ENCODE measurements around the gene TSC22D3.
"Not testable (repeated sequence)": the region's sequence is repeated elsewhere in the genome, so short reads cannot be mapped to it uniquely, and the experiment has no call there.

Gene TSC22D3

GRCh38 chrX:107673933-107674479 lies 101.6 kb downstream of the TSC22D3 start:
- Mint-ChIP-seq H3K27me3 (no peaks in the 10 kb centered on the region), H3K27ac (peak overlapping the region; percentile 94 to 98), H3K4me3 (peak overlapping the region; percentile 78 to 92), H3K9me3 (no peaks in the 10 kb centered on the region), H3K4me1 (peaks cover 64% of the 10 kb centered on the region)
- DNase-seq, result peak; percentile 79 to 91
- peak; percentile 93 for ATAC-seq

GRCh38 chrX:107673431-107673830 lies 102.2 kb downstream of the TSC22D3 start:
- Mint-ChIP-seq H3K27me3 (no peaks in the 10 kb centered on the region), H3K4me3 (peak overlapping the region; percentile 78 to 85), H3K27ac (peak overlapping the region; percentile 86 to 94), H3K4me1 (peaks cover 60% of the 10 kb centered on the region), H3K9me3 (no peaks in the 10 kb centered on the region)
- DNase-seq (no peak), ATAC-seq (peak; percentile 11)

GRCh38 chrX:107672955-107673378 lies 102.6 kb downstream of the TSC22D3 start:
- H3K27me3 Mint-ChIP-seq, result no peaks in the 10 kb centered on the region
- H3K4me3 Mint-ChIP-seq, result peak overlapping the region; percentile 78 to 85
- ATAC-seq (peak; percentile 66), DNase-seq (peak; percentile 66 to 85)
- H3K9me3 Mint-ChIP-seq, result no peaks in the 10 kb centered on the region
- H3K27ac Mint-ChIP-seq, result peak overlapping the region; percentile 86 to 94
- peaks cover 55% of the 10 kb centered on the region for H3K4me1 Mint-ChIP-seq

GRCh38 chrX:107671256-107671655 lies 104.3 kb downstream of the TSC22D3 start:
- H3K27me3 Mint-ChIP-seq, DNase-seq, H3K9me3 Mint-ChIP-seq, H3K27ac Mint-ChIP-seq, ATAC-seq, H3K4me3 Mint-ChIP-seq: not testable (repeated sequence)
- peaks cover 44% of the 10 kb centered on the region for H3K4me1 Mint-ChIP-seq

- DNase-seq, result no peak
- H3K4me3 Mint-ChIP-seq, result no peak overlapping the region
- H3K9me3 Mint-ChIP-seq, result no peaks in the 10 kb centered on the region
- no peak for ATAC-seq
- no peaks in the 10 kb centered on the region for H3K27me3 Mint-ChIP-seq
- no peak overlapping the region for H3K27ac Mint-ChIP-seq
- peaks cover 36% of the 10 kb centered on the region for H3K4me1 Mint-ChIP-seq
Measured at GRCh38 chrX:107669885-107670628, 105.5 kb downstream of the TSC22D3 start.

- no peak overlapping the region for H3K4me3 Mint-ChIP-seq
- H3K27me3 Mint-ChIP-seq, result no peaks in the 10 kb centered on the region
- no peaks in the 10 kb centered on the region for H3K9me3 Mint-ChIP-seq
- H3K4me1 Mint-ChIP-seq, result peaks cover 28% of the 10 kb centered on the region
- no peak for ATAC-seq
- H3K27ac Mint-ChIP-seq, result no peak overlapping the region
- DNase-seq, result no peak
Measured at GRCh38 chrX:107669261-107669660, 106.3 kb downstream of the TSC22D3 start.

GRCh38 chrX:107668710-107669109 lies 106.9 kb downstream of the TSC22D3 start:
- H3K9me3 Mint-ChIP-seq, H3K27me3 Mint-ChIP-seq, ATAC-seq, DNase-seq, H3K4me3 Mint-ChIP-seq, H3K27ac Mint-ChIP-seq: not testable (repeated sequence)
- H3K4me1 Mint-ChIP-seq, result peaks cover 26% of the 10 kb centered on the region

GRCh38 chrX:107667426-107667825 lies 108.2 kb downstream of the TSC22D3 start:
- DNase-seq (no peak), ATAC-seq (no peak)
- no peaks in the 10 kb centered on the region for H3K9me3 Mint-ChIP-seq
- no peak overlapping the region for H3K27ac Mint-ChIP-seq
- no peak overlapping the region for H3K4me3 Mint-ChIP-seq
- H3K27me3 Mint-ChIP-seq, result no peaks in the 10 kb centered on the region
- H3K4me1 Mint-ChIP-seq, result peaks cover 17% of the 10 kb centered on the region

GRCh38 chrX:107666931-107667330 lies 108.7 kb downstream of the TSC22D3 start:
- H3K4me1 Mint-ChIP-seq, result peaks cover 17% of the 10 kb centered on the region
- no peaks in the 10 kb centered on the region for H3K27me3 Mint-ChIP-seq
- no peaks in the 10 kb centered on the region for H3K9me3 Mint-ChIP-seq
- no peak overlapping the region for H3K4me3 Mint-ChIP-seq
- H3K27ac Mint-ChIP-seq, result peak overlapping the region in 1 of 2 donors; percentile 4
- ATAC-seq (no peak), DNase-seq (no peak)
